ENCODE results near the gene C2orf81.

The C2orf81 gene

DNA sequence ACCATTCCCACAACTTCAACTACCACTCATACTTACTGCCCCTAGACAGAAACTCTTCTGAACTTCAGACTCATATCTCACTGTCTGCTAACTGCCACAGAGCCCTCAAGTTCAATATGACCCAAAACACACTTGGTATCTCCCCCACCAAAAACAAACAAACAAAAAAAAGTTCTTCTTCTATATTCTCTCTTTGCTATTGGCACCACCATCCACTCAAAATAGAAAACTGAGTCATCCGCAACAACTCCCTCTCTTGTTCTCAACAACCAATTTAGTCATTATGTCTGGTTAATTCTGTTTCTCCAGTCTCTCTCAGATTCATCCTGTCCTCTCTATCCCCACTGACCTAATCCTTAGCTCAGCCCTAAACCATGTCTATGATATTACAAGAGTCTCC, 34.1 kb downstream of the C2orf81 start:
- FAIRE-seq: no peak

DNA sequence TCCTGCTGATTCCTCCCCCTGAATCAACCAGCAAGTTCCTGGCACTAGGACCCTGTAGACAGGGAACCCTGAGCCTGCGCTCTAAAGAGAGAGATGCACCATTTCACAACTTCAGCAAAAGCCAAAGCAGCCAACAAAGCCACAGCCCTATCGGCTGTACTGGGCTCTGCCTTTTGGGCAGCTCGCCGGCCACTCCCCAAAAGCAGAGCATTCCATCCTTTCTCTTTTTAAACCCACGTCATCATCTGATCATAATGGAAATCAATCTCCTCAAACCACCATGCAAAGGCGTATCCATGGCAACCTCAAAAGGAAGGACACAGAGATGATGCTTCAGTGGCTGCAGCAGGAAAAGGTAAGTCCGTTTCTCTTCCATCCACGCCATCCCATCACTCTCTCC, 36.0 kb downstream of the C2orf81 start:
- no peak for FAIRE-seq

DNA sequence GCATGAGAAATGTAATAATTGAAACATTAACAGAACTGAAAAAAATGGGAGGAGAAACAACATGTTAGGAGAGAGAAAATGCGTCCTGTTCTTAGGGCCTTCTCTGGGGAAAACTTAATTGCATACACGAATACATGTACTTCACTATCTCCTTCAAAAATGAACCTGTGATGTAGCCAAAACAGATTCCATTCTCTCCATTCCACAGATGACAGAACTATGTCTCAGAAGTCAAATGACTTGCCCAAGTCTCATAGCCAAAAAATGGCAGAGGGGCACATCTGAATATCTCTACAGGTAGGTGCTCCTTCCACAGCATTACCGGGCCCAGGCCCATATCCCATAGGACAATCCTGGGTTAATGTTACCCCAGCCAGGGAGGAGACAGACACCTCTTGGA, 37.4 kb downstream of the C2orf81 start:
- FAIRE-seq: no peak

DNA sequence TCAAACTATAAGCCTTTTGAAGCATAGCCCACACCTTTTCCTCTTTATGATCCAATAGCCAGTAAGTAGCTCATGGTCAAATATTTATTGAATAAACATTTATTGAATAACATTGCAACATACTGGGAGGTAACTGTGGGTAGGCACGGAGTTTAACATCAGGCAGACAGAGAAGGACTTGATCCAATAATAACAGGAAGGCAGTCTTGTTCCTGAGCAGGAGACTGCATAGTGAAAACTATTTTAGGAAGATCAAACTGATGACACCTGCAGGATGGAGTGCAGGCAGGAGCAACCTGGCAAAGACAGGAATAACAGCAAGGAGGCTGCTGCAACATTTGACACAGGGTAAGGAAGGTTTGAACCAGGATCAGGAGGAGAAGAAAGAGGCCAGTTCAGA, 38.2 kb downstream of the C2orf81 start:
- no peak for FAIRE-seq

DNA sequence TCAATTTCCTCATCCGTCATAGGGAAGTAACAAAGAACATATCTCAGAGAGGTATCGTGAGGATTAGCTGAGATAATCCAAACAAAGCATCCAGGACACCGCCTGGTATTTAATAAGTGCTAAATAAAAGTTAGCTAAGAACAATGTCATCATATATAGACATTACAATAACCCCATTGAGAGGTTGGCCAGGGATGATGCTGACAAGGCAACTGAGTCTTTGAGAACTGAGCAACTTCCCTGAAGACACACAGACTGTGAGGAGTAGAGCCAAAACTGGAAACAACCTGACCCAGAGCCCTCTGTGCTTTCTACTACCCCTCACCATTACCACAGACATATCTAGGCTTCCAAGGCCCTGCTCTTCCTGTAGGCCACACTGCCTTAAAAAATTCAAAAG, 39.7 kb downstream of the C2orf81 start:
- FAIRE-seq: no peak

DNA sequence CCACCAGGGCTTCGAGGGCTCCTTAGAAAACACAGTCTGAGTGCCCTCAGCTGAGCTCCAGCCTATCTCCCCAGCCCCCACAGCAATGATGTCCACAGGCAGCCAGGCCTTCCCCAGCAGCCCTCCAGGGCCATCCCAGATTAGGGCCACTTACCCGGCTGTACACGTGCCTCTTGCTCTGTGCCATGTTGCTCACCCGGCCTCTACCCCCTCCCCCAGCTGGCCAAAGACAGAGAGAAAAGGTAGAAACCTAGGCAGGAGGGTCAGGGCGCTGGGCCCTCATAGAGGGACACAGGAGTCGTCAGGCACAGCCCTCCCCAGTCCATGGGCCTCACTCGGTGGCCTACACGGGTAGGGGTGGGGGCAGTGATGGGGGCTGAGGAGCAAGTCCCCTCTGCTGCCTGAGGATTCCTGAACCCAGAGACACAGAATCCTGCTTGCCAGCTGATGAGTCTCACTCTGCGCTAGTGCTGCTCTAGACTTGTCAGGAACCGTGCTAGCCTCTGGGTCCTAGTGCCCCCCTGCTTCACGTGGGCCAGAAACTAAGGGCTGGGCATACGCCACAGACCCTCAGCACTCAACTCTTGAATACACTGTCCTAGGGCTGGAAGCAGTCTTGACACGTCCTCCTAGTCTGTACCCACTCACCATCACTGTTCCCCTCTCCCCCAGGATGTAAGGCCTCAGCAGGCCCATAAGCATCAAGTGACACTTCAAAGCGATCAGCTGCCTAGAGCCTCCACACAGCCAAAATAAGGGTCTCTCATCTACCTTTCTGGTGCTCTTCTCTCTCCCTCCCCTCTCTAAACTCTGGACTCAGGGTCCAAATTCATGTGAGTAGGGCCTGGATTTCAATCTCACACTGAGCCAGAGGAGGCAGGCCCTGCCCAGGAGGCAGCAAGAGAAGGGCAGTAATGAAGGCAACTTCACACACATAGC, 41.3 kb downstream of the C2orf81 start, which contains the start of gene DCTN1:
DCTN1 (minus strand) TSS at position 461 of the 939 bp plus-strand sequence; CDS start at position 187, 274 bp downstream.
- no peak for FAIRE-seq

DNA sequence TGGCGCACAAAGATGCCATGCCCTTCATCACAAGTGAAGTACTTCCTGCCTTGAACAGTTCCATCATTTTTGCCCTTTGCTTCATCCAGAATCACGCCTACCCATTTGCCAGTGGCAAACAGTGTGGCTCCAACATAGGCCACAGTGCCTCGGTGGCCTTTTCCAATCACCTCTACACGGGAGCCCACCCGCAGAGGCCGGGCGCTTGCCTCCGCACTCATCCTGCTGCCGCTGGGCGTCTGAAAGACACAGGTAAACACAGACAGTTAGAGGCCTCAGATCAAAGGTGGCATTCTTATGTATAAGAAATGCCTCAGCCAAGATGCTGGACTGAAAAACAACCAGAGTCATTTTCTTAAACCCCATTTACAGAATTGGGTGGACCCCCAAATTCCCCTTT, 43.4 kb downstream of the C2orf81 start:
- FAIRE-seq: no peak

DNA sequence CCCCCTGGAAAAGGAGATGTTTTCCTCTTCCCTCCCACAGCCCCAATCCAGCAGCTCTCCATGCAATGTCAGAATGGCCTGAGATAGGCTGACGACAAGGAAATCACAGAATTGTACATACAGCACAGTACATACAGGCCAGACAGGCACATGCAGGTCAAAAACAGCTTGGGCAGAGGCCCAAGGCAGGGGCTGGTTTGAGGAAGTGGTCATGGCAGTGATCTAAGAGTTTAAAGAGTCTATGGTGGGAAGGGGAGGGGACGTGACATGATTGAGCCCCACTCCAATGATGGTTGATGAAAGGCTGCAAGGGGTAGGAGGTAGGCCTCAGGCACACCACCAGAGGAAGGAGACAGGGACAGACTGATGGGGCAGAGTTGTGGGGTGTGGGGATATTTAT, 45.6 kb downstream of the C2orf81 start:
- FAIRE-seq: no peak

DNA sequence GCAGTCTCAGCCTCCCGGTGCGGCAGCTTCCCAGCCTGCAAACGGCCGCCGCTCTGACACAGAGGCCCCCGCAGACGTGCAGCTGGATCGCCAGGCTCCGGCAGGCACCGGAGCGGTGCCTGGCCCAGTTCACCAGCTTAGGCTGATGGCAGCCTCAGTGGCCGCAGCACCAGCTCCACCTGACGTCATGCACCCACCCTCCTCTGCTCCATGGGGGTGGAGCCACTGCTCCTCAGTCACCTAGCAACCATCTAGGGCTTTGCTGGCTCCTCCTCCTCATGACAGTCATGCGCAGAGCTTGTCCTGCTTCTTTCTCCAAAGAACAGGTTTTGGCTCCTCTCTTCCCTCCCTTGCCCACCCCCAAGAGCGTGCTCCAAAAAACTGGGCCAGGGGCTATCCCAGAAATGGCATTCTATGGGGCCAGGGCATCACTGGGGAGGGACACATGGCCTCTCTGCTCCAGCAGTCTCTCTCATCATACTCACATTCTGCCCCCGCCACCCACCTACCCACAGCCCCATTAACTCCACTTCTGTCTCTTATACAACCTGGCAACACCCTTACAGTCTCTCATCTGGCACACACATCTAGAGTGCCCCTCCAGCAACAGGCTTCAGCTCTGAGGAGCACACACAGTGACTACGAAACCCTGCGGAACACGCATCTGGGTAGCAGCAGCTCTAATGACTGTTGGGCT, 46.8 kb downstream of the C2orf81 start:
- no peak for FAIRE-seq

DNA sequence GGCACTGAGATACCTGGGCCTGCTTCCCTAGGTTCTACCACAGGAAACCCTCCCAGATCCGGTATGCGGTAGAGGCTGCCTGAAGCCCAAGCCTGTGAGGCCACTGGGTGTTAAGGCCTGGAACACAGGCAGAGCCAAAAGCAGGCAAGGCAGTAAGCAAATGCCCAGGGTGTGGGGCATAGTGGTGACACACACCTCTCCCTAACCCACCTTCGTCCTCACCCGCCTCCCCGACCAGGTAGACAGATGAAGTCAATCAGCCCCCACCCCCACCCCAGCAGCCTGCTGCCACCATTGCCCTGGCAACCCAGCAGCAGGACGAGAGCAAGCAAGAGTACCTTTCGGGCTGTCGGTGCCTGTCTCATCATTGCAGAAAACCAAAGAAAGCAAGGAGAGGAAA, 47.4 kb downstream of the C2orf81 start:
- no peak for FAIRE-seq

DNA sequence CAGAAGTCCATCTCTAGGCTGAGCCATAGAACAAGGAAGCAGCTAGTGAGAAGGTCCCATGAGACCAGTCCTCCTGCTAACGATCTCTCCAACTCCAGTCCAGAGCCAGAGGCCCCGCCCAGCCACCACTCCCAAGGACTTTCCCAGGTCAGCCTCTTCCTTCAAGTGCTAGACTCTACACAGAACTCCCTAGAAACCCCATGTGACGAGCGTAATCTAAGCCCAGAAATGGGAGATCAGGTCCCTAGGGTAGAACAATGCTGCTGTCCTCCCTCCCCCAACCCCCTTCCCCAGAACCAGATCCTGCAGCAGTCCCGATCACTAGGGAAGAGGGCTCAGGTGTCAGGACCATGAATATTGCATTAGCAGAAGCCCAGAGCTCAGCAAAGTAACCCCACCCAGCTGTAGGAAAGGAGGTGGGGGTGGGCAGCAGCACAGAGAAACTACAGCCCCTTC, 48.2 kb downstream of the C2orf81 start:
- FAIRE-seq: no peak

DNA sequence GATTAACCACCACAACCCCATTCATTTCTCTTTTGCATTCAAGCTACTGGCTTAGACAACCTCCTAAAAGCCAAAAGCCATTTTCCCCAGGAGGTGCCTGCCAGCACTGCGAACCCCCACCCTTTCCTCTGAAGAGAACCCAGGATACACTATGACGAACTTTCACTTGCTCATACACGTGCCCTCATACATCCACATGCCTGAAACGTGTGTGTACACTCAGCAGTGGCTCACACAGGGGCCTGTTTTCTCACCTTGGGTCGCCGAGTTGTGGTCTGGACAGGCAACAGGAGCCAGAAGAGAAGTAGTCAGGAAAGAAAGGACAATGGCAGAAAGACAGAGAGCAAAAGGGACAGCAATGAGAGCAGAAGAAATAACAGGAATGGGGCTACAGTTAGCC, 48.7 kb downstream of the C2orf81 start:
- no peak for FAIRE-seq

DNA sequence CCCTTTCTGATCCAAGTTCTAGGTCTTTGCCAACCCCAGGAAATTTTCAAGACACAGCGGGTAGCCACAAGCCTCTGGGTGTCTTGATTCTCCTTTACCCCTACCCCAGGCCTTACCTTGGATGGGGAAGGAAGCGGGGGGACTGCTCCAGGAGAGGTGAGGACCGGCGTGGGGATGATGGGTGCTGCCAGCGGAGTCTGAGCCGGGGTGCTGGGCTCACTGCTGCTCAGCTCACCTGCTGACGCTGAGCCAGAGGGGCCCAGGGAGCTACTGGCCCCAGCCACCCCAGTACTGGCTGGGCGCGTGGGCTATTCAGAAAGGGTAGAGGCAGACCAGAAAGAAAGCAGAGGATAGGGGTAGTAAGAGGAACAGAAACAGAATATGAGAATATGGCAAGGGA, 50.0 kb downstream of the C2orf81 start:
- FAIRE-seq: no peak

DNA sequence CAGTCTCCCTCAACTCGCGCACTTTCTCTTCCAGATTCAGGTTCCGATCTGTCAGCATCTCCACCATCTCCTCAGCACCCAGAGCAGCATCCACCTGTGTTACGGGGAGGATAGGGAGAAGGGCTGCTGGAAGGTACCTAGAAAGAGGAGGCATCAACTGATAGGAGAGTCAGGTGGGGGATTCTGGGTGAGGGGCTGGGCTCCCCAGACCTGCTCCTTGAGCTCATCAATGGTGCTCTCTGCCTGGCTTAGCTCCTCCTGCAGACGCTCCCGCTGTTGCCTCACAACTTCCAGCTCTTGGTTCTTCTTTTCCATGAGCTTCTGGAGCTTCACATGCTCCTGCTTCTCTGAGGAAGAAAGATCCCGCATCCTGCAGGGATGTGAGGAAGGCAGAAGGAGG, 51.4 kb downstream of the C2orf81 start:
- FAIRE-seq: no peak

DNA sequence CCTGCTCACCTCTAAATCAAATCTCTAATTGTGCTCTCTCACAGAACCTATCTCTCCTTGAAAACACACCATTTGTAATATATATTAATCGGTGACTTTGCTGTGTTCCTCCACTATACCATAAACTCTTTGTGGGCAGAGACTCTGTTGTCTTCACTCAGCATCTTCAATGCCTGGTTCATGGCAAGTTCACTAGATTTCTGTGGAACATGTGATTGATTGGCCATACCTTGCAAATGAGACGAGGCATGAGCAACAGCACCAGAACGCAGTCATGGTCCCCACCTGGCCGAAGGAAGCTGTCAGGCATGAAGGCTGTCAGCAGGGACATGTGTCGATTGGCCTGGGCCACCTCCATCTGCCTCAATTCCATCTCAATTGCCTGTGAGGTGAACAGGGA, 52.9 kb downstream of the C2orf81 start:
- FAIRE-seq: no peak

DNA sequence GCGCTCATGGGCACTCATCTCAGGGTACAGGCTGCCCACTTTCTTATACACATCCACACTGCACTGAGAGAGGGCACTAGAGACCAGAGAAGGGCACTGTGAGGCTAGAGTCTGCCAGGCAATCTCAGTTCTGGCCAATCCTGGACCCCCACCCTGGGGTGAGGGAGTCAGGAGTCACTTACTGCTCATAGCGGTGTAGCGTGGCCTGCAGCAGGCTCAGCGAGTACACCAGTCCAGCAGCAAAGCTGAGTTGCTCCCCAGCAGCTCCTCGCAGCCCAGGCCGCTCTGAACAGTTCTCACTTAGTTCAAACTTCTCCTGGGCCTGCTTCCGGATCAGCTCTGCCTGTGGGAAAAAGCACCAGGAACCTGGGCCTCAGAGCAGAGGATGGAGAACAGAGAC, 53.6 kb downstream of the C2orf81 start:
- no peak for FAIRE-seq

DNA sequence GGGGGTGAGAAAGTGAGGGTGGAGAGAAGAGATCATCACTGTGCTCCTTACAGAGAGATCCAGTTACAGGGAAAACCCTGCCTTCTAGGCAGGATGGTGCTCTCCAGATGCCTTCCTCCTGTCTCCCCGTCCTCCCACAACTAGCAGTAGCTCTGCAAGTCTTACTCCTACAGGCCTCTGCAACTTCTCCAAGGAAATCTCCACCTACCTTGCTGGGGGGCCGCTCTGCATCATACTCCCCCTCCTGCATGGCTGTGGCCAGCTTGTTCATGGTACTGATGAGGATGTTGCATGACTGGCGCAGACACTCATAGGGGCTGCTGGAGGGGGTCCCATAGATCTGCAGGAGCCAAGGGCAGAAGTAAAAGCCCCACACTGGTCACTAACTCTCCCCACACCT, 55.4 kb downstream of the C2orf81 start:
- FAIRE-seq: no peak

DNA sequence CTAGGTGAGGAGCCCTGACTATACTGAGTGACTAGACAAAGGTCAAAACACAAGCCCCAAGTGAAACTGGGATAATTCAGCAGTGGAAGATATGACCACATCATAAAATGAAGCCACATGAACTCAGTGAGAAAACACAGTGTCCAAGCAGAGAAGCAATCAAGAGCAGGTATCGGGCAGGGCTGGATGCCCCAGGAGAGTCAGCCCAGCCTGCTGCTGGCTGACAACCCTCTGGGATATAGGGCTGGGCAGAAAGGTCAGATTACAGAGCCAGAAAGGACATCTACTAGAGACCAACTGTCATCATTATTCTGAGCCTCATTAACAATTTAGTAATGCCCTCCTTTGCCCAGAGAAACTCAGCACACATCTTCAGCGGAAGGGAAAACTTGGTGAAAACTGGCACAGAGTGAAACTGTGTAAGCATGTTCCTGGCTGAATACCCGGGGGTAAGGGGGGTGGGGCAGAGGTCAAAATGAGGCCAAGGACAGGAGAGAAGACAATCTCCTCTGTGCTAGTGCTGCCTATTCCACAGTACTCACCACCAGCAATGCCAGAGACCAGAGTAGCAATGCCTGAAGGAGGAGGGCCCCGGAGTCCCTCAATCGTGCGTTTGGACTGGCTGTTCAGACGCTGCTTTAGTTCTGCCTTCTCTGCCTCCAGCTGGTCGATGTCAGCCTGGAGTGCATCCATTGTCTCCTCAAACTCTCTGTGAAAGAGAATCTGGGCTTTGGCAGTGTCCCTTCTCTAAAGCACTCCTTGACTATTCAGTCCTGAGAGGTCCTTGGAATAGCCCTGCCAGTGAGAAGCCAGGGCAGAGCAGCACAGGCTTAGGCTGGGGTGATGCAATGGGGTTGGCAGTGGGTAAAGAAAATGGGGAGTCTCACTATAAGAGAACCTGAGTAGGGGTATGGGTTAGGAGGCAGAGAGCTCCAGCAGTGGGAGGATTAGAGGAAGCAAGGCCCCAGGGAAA, 56.6 kb downstream of the C2orf81 start:
- FAIRE-seq: no peak
